GM19193 (cell line): ENCODE results near the gene AP3B2.

ENCODE experiments used
- POLR2A ChIP-seq: IDR thresholded peaks from 4 replicates; pipeline ENCODE4 v1.6.1; 2011; ENCODE audit not compliant: insufficient read depth, insufficient read length; ENCODE audit errors: extremely low read depth

AP3B2 gene, protein sequence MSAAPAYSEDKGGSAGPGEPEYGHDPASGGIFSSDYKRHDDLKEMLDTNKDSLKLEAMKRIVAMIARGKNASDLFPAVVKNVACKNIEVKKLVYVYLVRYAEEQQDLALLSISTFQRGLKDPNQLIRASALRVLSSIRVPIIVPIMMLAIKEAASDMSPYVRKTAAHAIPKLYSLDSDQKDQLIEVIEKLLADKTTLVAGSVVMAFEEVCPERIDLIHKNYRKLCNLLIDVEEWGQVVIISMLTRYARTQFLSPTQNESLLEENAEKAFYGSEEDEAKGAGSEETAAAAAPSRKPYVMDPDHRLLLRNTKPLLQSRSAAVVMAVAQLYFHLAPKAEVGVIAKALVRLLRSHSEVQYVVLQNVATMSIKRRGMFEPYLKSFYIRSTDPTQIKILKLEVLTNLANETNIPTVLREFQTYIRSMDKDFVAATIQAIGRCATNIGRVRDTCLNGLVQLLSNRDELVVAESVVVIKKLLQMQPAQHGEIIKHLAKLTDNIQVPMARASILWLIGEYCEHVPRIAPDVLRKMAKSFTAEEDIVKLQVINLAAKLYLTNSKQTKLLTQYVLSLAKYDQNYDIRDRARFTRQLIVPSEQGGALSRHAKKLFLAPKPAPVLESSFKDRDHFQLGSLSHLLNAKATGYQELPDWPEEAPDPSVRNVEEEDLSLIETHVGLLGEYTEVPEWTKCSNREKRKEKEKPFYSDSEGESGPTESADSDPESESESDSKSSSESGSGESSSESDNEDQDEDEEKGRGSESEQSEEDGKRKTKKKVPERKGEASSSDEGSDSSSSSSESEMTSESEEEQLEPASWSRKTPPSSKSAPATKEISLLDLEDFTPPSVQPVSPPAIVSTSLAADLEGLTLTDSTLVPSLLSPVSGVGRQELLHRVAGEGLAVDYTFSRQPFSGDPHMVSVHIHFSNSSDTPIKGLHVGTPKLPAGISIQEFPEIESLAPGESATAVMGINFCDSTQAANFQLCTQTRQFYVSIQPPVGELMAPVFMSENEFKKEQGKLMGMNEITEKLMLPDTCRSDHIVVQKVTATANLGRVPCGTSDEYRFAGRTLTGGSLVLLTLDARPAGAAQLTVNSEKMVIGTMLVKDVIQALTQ

DNA sequence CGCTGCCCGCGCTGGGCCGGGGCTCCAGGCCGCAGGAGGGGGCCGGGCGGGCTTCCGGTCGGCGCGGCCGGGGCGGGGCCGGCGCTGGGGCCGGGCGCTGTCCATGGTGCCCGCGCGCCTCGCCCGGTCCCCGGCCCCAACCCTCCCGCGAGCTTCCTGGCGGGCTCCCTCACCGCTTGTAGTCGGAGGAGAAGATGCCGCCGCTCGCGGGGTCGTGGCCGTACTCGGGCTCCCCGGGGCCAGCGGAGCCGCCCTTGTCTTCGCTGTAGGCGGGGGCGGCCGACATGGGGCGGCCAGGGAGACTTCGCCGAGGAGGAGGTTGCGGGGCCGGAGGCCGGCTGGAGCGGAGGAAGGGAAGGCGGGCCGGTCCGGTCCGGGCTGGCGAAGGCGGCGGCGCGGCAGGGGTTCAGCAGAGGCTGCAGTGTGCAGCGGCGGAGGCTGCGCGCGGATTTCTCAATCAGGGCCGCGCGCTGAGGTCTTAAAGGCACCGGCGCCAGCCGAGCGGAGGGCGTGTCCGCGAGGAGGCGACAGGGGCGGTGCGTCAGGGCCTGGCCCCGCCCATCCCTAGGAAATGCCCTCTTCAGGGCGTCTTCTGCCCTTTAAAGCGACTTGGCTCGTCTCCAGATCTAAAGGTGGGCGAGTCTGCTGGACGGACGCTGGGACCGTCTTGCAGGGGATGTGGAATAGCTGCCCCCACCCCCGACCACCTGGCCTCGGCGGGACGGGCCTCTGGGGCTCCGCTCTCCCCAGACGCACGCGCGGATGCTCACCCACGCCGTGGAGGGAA lies at the start of gene AP3B2:
TSS of gene AP3B2 (minus strand) at position 455 of the 787 bp plus-strand sequence. CDS start at position 286, 169 bp downstream.
- TF ChIP-seq POLR2A: no peak

GRCh38 chr15:82751308-82751707 lies 41.6 kb upstream of the AP3B2 start:
- no peak for TF ChIP-seq POLR2A

GRCh38 chr15:82750831-82751180 lies 41.1 kb upstream of the AP3B2 start:
- TF ChIP-seq POLR2A: no peak

DNA sequence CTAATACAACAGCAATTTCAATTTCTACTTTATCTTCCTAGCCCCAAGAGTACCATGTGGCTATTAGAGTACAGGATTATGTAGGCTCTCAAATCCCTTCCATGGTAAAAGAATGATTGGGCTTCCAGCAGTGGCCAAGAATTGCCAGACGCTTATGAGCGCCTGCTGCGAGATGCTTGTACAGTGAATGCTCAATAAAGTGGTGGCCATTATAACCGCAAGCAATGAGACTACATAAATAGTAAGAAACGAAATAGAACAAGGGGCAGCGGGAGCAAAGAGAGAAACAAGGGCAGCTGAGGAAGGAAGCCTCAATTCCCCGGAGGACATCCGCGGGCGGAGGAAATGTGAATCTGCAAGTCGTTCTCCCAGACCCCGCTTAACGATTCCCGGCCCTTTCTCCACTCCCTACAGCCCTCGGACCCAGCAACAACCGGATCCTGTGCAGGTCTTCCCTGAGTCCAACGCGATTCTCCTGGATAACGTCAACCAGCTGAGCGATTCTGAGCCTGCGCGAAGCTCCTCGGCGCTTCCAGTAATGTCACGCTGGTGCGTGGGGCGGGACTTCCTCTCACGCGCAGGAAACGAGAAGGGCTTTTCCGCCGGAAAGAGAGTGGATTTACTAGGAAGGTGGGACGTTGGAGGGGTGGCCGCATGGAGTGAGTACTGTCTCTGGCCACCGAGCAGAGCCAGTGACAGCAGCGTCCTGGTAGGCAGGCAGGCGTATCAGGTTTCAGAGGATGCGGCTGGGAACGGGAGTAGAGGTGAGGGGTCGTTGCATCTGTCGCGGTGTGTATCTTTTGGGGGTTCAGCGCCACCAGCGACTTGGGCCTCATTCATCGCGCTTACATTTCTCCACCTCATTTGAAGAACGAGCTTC lies 40.5 kb upstream of the AP3B2 start:
- peak; percentile 91 for TF ChIP-seq POLR2A

DNA sequence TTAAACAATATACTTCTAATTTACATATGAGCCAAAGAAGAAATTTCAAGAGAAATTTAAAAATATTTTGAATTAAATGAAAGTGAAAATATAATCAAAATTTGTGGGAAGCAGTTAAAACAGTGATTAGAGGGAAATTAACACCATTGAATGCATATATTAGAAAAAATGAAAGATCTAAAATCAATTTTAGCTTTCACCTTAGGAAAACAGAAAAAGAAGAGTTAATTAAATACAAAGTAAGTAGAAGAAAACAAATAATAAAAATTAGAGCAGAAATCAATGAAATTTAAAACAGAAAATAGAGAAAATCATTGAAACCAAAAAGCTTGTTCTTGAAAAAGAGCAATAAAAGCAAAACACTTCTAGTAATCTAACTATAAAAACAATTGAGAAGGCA lies 38.6 kb upstream of the AP3B2 start:
- no peak for TF ChIP-seq POLR2A

GRCh38 chr15:82743810-82744209 lies 34.1 kb upstream of the AP3B2 start:
- TF ChIP-seq POLR2A: no peak

- TF ChIP-seq POLR2A: no peak
These were observed 32.5 kb upstream of the AP3B2 start for GRCh38 chr15:82742134-82742533.

DNA sequence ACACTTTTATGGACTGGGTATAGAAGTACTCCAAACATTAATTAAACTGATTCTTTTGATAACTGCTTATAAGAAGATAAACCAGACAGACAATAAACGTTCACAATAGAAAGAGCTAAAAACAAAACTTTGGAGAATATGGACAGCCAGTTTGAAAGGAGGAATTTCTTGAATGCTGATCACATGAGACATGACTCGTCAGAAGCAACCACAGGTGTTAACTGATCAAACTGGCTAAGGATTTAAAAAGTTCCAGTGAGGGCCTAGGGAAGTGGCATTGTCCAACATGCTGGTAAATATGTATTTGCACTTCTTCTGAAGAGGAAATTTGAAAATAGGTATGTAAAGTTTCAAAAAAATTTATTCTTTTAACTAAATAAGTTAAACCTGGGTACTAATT lies 29.4 kb upstream of the AP3B2 start:
- no peak for TF ChIP-seq POLR2A

DNA sequence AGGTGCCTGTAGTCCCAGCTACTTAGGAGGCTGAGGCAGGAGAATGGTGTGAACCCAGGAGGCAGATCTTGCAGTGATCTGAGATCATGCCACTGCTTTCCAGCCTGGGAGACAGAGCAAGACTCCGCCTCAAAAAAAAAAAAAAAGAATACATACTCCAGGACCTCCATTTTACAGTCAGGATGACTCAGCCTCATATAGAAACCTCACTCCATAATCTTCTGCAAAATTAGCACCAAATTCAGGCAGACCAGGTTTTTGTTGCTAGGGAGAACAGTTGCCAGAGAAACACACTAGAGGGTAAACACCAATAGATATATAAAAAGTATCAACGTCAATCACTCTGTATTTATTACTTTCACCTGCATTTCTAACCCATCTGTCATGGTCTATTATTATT lies 28.3 kb upstream of the AP3B2 start:
- no peak for TF ChIP-seq POLR2A

- TF ChIP-seq POLR2A: no peak
These were observed 21.9 kb upstream of the AP3B2 start for GRCh38 chr15:82731527-82731926.

- no peak for TF ChIP-seq POLR2A
These were observed 20.4 kb upstream of the AP3B2 start for GRCh38 chr15:82730022-82730530.

DNA sequence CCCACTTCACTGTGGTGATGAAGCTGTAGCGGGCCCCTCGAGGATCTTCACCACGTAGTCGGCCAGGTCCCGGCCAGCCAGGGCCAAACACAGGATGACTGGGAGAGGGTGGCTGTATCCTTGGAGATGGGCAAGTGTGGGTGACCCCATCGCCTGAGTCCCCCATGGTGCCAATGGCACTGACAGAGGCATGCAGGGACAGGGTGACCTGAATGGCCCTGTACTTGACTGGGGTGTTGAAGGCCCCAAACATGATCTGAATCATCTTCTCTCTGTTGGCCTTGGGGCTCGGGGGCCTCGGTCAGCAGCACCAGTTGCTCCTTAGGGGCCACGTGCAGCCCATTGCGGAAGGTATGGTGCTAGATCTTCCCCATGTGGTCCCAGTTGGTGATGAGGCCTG lies 17.1 kb upstream of the AP3B2 start:
- no peak for TF ChIP-seq POLR2A

- no peak for TF ChIP-seq POLR2A
These were observed 5.3 kb upstream of the AP3B2 start for GRCh38 chr15:82715003-82715402.
